ENCODE measurements around the gene TXNRD1.

DNA sequence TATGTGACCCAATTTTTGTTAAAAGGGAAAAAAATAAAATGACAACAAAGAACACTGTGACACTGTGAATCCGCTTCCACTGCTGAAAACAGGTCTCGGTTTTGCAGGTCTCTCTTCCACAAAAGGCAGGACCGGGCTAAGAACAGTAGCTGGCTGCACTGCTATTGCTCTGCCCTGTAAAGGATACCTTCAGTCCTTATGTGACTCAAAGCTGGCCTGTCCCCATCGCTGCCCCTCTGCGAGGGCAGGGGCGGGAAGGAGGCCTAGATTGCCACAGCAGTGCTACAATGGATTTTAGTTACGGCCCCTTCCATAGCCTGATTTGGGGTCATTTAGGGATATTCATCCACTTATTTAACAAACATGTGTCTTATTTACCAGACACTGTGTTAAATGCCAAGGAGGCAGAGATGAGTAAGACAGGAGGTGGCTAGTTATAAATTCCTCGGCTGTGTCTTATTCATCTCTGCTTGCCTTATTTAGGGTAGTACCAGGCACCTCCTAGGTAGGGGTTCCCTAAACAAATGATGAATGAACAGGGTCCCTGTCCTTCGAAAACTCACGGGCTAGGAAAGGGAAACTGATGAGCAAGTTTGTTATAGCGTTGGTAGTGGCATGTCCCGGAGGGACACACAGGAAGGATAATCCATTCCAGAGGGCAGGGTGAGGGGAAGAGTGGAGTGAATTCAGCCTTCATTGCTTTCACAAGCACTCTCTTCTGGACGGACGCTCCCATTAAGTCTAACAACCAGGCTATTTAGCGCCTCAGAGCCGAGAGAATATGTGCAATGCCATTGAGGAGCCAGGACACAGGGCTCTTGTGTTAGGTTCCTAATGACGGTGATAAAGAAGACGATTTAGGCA lies 161.3 kb downstream of the TXNRD1 start:
- no peak for TF ChIP-seq SIN3A (IDR thresholded peaks at IDR 0.05; ENCODE audit: borderline replicate concordance, insufficient read depth, low read length)
- no peak for TF ChIP-seq POLR2AphosphoS5 (IDR thresholded peaks at IDR 0.05; ENCODE audit: low read depth, low read length)
- no peak for TF ChIP-seq REST (IDR thresholded peaks at IDR 0.05; ENCODE audit: insufficient read depth in 1 of 2, low read depth in 2 of 2, low read length in 2 of 2)
- no peak for TF ChIP-seq TAF1 (IDR thresholded peaks at IDR 0.05; ENCODE audit: borderline replicate concordance, insufficient read depth, low read length)
- no peak for TF ChIP-seq FOXP2 (optimal IDR thresholded peaks at IDR 0.05; ENCODE audit: borderline replicate concordance, extremely low read depth, extremely low read length, insufficient read depth)

Measured in PFSK-1 (cell line).